BE2C (cell line): ENCODE data around the gene ECHDC3.

Experiments
- DNase-seq: peaks from one replicate; pipeline ENCODE4 v3.0.0-alpha.2; 2020
- H3K27me3 ChIP-seq: fragments of 250-450 bp; sonication (Bioruptor Pico); 2 replicates; pipeline ENCODE4 v1.5.1; 2020; ENCODE audit warnings: mild to moderate bottlenecking
- H3K36me3 ChIP-seq: fragments of 250-450 bp; sonication (Bioruptor Pico); 2 replicates; pipeline ENCODE4 v1.5.1; 2020; ENCODE audit warnings: mild to moderate bottlenecking
- H3K4me1 ChIP-seq: fragments of 250-450 bp; sonication (Bioruptor Pico); 2 replicates; pipeline ENCODE4 v1.5.1; 2020
- H3K4me3 ChIP-seq: 2 replicates; pipeline ENCODE4 v1.5.1; 2011; ENCODE audit warnings: low read depth, low read length
- H3K9me3 ChIP-seq: fragments of 250-450 bp; sonication (Bioruptor Pico); 2 replicates; pipeline ENCODE4 v1.5.1; 2020
- CTCF ChIP-seq: IDR thresholded peaks from 2 replicates; pipeline ENCODE4 v1.5.1; 2012; ENCODE audit warnings: mild to moderate bottlenecking, low read depth, low read length

Gene ECHDC3

GRCh38 chr10:11723359-11723758 lies 18.8 kb upstream of the ECHDC3 start:
- no peaks in the 10 kb centered on the region for H3K4me1 ChIP-seq
- H3K36me3 ChIP-seq = no peaks in the 10 kb centered on the region
- peaks cover 2% of the 10 kb centered on the region; the same call in 1 of the 2 replicates for H3K27me3 ChIP-seq
- H3K9me3 ChIP-seq = no peaks in the 10 kb centered on the region
- H3K4me3 ChIP-seq = no peak overlapping the region
- no peak for DNase-seq
- TF ChIP-seq CTCF = no peak

GRCh38 chr10:11724938-11725776 lies 17.0 kb upstream of the ECHDC3 start:
- H3K9me3 ChIP-seq = no peaks in the 10 kb centered on the region
- H3K36me3 ChIP-seq = no peaks in the 10 kb centered on the region
- H3K27me3 ChIP-seq = no peaks in the 10 kb centered on the region
- H3K4me1 ChIP-seq = no peaks in the 10 kb centered on the region
- TF ChIP-seq CTCF = peak; percentile 67
- no peak overlapping the region for H3K4me3 ChIP-seq
- no peak for DNase-seq

- H3K27me3 ChIP-seq = no peaks in the 10 kb centered on the region
- H3K9me3 ChIP-seq = no peaks in the 10 kb centered on the region
- no peak for TF ChIP-seq CTCF
- DNase-seq = no peak
- H3K4me3 ChIP-seq = no peak overlapping the region
- no peaks in the 10 kb centered on the region for H3K36me3 ChIP-seq
- H3K4me1 ChIP-seq = no peaks in the 10 kb centered on the region
These were observed 16.3 kb upstream of the ECHDC3 start for GRCh38 chr10:11725912-11726311.

GRCh38 chr10:11727563-11727962 lies 14.6 kb upstream of the ECHDC3 start:
- Histone ChIP-seq H3K4me3 (no peak overlapping the region), H3K9me3 (no peaks in the 10 kb centered on the region), H3K27me3 (no peaks in the 10 kb centered on the region), H3K36me3 (no peaks in the 10 kb centered on the region), H3K4me1 (no peaks in the 10 kb centered on the region)
- no peak for TF ChIP-seq CTCF
- no peak for DNase-seq

GRCh38 chr10:11728353-11728752 lies 13.8 kb upstream of the ECHDC3 start:
- no peak for DNase-seq
- Histone ChIP-seq H3K4me1 (no peaks in the 10 kb centered on the region), H3K36me3 (no peaks in the 10 kb centered on the region), H3K9me3 (no peaks in the 10 kb centered on the region), H3K4me3 (no peak overlapping the region), H3K27me3 (no peaks in the 10 kb centered on the region)
- no peak for TF ChIP-seq CTCF

- H3K36me3 ChIP-seq = no peaks in the 10 kb centered on the region
- no peaks in the 10 kb centered on the region for H3K9me3 ChIP-seq
- no peaks in the 10 kb centered on the region for H3K4me1 ChIP-seq
- H3K4me3 ChIP-seq = no peak overlapping the region
- H3K27me3 ChIP-seq = no peaks in the 10 kb centered on the region
- TF ChIP-seq CTCF = no peak
- no peak for DNase-seq
These were observed 12.3 kb upstream of the ECHDC3 start for GRCh38 chr10:11729790-11730315.
